K562 (cell line): Measurements from ENCODE around the gene FRMPD2. TPM values are rescaled to one million over a fixed set of nuclear protein-coding genes. Genes with fewer than 3 reads are reported as not detected.

Experiments
- ATAC-seq: fragments of 200-7000 bp; cut with Tn5 transposase; 3 replicates; pipeline ENCODE4 v1.9.1; 2020; ENCODE audit warnings: moderate library complexity
- BruUV-seq: library from RNA; stranded (reverse); fragments of 400-500 nt; replicated peaks from 2 replicates; lab custom pipeline; 2021; lab: Mats Ljungman, UMichigan
- CTCF ChIA-PET: fragments of 300-600 bp; formaldehyde crosslinking; extraction: SDS; loops from one replicate; lab custom pipeline; 2021; ENCODE audit warnings: low intra/inter-chr PET ratio; lab: Yijun Ruan, JAX
- POLR2A ChIA-PET: fragments of 300-600, 350-650 bp; sonication (Branson Sonifier 250); formaldehyde crosslinking; extraction: SDS; loops from one replicate; lab custom pipeline; 2021; ENCODE audit warnings: antibody characterized with exemption, inconsistent platforms; lab: Yijun Ruan, JAX
- DNase-seq, 4 experiments: peaks; one replicate each; pipeline versions ENCODE4 v3.0.0 to v3.0.0-alpha.2; 2011 to 2018; ENCODE audit warnings: low spot score in 3 of 4, mixed read lengths in 3 of 4; ENCODE audit errors: extremely low read depth in 1 of 4
- FAIRE-seq: peaks from 2 replicates; lab custom pipeline; 2011; peaks lifted over from hg19 to GRCh38; lab: Jason Lieb, UNC
- H2AFZ ChIP-seq: 2 replicates; pipeline ENCODE4 v1.6.0; 2011; ENCODE audit warnings: low read depth, low read length, control low read depth, inconsistent platforms
- H3K27ac ChIP-seq: fragments of 200-600 bp; 3 replicates; pipeline ENCODE4 v1.8.0; 2011; ENCODE audit warnings: low read depth, mild to moderate bottlenecking, control low read depth, inconsistent platforms, low read length, moderate library complexity, mixed read lengths; ENCODE audit errors: extremely low read depth
- H3K27me3 ChIP-seq, 2 experiments: fragments of 300-600 bp in 1 of 2; 2 replicates in 1 of 2; 3 replicates in 1 of 2; pipeline versions ENCODE4 v1.6.0 to v1.8.0; 2011; ENCODE audit warnings: inconsistent platforms in 2 of 2, low read length in 2 of 2, mild to moderate bottlenecking in 1 of 2, mixed read lengths in 1 of 2, moderate library complexity in 1 of 2; ENCODE audit not compliant: control insufficient read depth in 2 of 2, insufficient read depth in 2 of 2
- H3K36me3 ChIP-seq: fragments of 300-600 bp; 3 replicates; pipeline ENCODE4 v1.8.0; 2011; ENCODE audit warnings: mild to moderate bottlenecking, low read length, inconsistent platforms; ENCODE audit not compliant: control insufficient read depth, insufficient read depth
- H3K4me1 ChIP-seq, 2 experiments: fragments of 200-600 bp in 1 of 2; replicated peaks in 1 of 2; 2 replicates in 1 of 2; 3 replicates in 1 of 2; pipeline versions ENCODE4 v1.5.1 to v1.8.0; 2011; ENCODE audit warnings: inconsistent platforms in 2 of 2, low read length in 2 of 2, mild to moderate bottlenecking in 1 of 2, mixed read lengths in 1 of 2, moderate library complexity in 1 of 2; ENCODE audit not compliant: control insufficient read depth in 2 of 2, insufficient read depth in 2 of 2
- H3K4me2 ChIP-seq: 2 replicates; pipeline ENCODE4 v1.6.1; 2011; ENCODE audit warnings: low read length, control low read depth, inconsistent platforms, mixed read lengths; ENCODE audit not compliant: insufficient read depth
- H3K4me3 ChIP-seq: fragments of 200-600 bp; sonication (generic), shearing (Covaris generic); 2 replicates; pipeline ENCODE4 v1.5.1; 2016; ENCODE audit warnings: control low read depth, inconsistent platforms
- H3K79me2 ChIP-seq: fragments of 200-600 bp; 3 replicates; pipeline ENCODE4 v1.8.0; 2011; ENCODE audit warnings: low read length, inconsistent platforms; ENCODE audit not compliant: control insufficient read depth, insufficient read depth
- H3K9ac ChIP-seq, 2 experiments: 2 replicates each; pipeline versions ENCODE4 v1.6.0 to v1.6.1; 2011; ENCODE audit warnings: low read depth in 2 of 2, low read length in 2 of 2, control low read depth in 1 of 2, inconsistent platforms in 1 of 2, mild to moderate bottlenecking in 1 of 2, mixed read lengths in 1 of 2; ENCODE audit not compliant: insufficient read depth in 1 of 2
- H3K9me1 ChIP-seq: one replicate; pipeline ENCODE4 v1.6.0; 2011; ENCODE audit warnings: inconsistent platforms, mild to moderate bottlenecking, low read length, moderate library complexity; ENCODE audit not compliant: control insufficient read depth, insufficient read depth
- H3K9me3 ChIP-seq: replicated peaks from 2 replicates; pipeline ENCODE4 v1.5.1; 2011; ENCODE audit warnings: low read depth, low read length, inconsistent platforms; ENCODE audit not compliant: control insufficient read depth, insufficient read depth
- H4K20me1 ChIP-seq: replicated peaks from 2 replicates; pipeline ENCODE4 v1.6.1; 2011; ENCODE audit warnings: low read length, inconsistent platforms, mixed read lengths; ENCODE audit not compliant: control insufficient read depth, insufficient read depth
- EGR1 ChIP-seq: fragments of 450-650 bp; conservative IDR thresholded peaks from 2 replicates; pipeline ENCODE4 v1.6.1; 2017; ENCODE audit warnings: mild to moderate bottlenecking
- ETV1 ChIP-seq: fragments of 450-650 bp; conservative IDR thresholded peaks from 2 replicates; pipeline ENCODE4 v1.6.1; 2016; ENCODE audit warnings: missing genetic modification characterization, control low read depth, low read depth, missing compliant biosample characterization
- FIP1L1 ChIP-seq: fragments of 200-400 bp; formaldehyde crosslinking; IDR thresholded peaks from 2 replicates; pipeline ENCODE4 v1.6.1; 2018; ENCODE audit warnings: mild to moderate bottlenecking, low read depth, low read length; ENCODE audit not compliant: poor library complexity, severe bottlenecking
- KDM1A ChIP-seq, 2 experiments: fragments of 450-650 bp; IDR thresholded peaks; 2 replicates each; pipeline ENCODE4 v1.6.1; 2016; ENCODE audit warnings: mild to moderate bottlenecking in 2 of 2
- KDM5B ChIP-seq: fragments of 200-600 bp; sonication (generic); IDR thresholded peaks from 2 replicates; pipeline ENCODE4 v1.6.1; 2012; ENCODE audit warnings: low read depth, mild to moderate bottlenecking, moderate library complexity, low read length, control low read depth, inconsistent platforms; ENCODE audit not compliant: insufficient replicate concordance
- RB1 ChIP-seq: fragments of 450-650 bp; IDR thresholded peaks from 2 replicates; pipeline ENCODE4 v1.6.1; 2017; ENCODE audit warnings: low read depth, mild to moderate bottlenecking
- RNF2 ChIP-seq: sonication (generic); IDR thresholded peaks from 2 replicates; pipeline ENCODE4 v1.6.1; 2016
- STAG1 ChIP-seq: sonication (generic); formaldehyde crosslinking; IDR thresholded peaks from 2 replicates; pipeline ENCODE4 v1.5.0; 2020; ENCODE audit warnings: missing genetic modification reagents, borderline replicate concordance
- TRIM25 ChIP-seq: fragments of 450-650 bp; IDR thresholded peaks from 2 replicates; pipeline ENCODE4 v1.7.0; 2016; ENCODE audit warnings: borderline replicate concordance
- ZBTB33 ChIP-seq: sonication (generic); formaldehyde crosslinking; IDR thresholded peaks from 2 replicates; pipeline ENCODE4 v1.8.1; 2023; ENCODE audit warnings: mild to moderate bottlenecking, missing genetic modification reagents
- ZKSCAN1 ChIP-seq: fragments of 150-350 bp; IDR thresholded peaks from 2 replicates; pipeline ENCODE4 v1.6.1; 2016; ENCODE audit warnings: low read depth, low read length
- WGBS: fragments of 100-300 bp; shearing (Covaris generic); methylation state at CpG from one replicate; pipeline ENCODE4 v1.1.6; 2016; ENCODE audit warnings: low coverage, mixed read lengths; ENCODE audit not compliant: insufficient coverage; ENCODE audit errors: missing lambda C conversion rate; 5-methylcytosine and 5-hydroxymethylcytosine counted together
- in situ Hi-C: fragments of 300-500 bp; cut with MboI; formaldehyde crosslinking; loops from 4 replicates; pipeline ENCODE4 v1.15.0; 2018; ENCODE audit warnings: inconsistent platforms, mixed read lengths
- intact Hi-C: fragments of 100-400 bp; cut with micrococcal nuclease; formaldehyde crosslinking; loops from 2 replicates; pipeline ENCODE4 v1.14.2; 2022
- polyA plus RNA-seq, 8 experiments: library from polyadenylated mRNA; depleted of rRNA in 4 of 8; stranded (reverse) in 5 of 8; unstranded in 3 of 8; fragments of >200 nt; fragmentation: Nextera tagmentation in 2 of 8; fragmentation: Illumina TruSeq in 1 of 8; extraction: Ambion mirVana in 2 of 8; extraction: Trizol in 1 of 8; gene quantifications; 2 replicates each; pipeline versions ENCODE4 v1.2.1 to v1.2.3, GENCODE V29; 2011 to 2014; ENCODE audit warnings: inconsistent platforms in 1 of 8, missing spikeins in 1 of 8
- total RNA-seq, 7 experiments: library from RNA; depleted of rRNA in 6 of 7; stranded (reverse); fragments of >200 nt in 6 of 7; fragmentation: Illumina TruSeq in 2 of 7; extraction: Trizol in 2 of 7; gene quantifications; 2 replicates each; pipeline versions ENCODE4 v1.2.1 to v1.2.3, GENCODE V29; 2011 to 2021; ENCODE audit warnings: low replicate concordance in 1 of 7

Gene FRMPD2
- total and polyA plus RNA-seq, 9 of the 15 experiments (the other 6 are each of a cell fraction or from before 2014, with no cell fraction given): 0.12 to 0.95 (median 0.33) TPM

- no peaks in the 10 kb centered on the region for H3K79me2 ChIP-seq
- H3K4me1 ChIP-seq: no peaks in the 10 kb centered on the region
- no peaks in the 10 kb centered on the region for H4K20me1 ChIP-seq
- no peak for ATAC-seq
- ChIA-PET CTCF (no interaction called here), POLR2A (no interaction called here)
- in situ Hi-C loops (loop anchor here (5.0 kb wide), 1 partner anchor 301 kb away; no protein-coding TSS in a partner anchor), intact Hi-C loops (no loop called here)
- H3K36me3 ChIP-seq: no peaks in the 10 kb centered on the region
- DNase-seq: no peak
- no peaks in the 10 kb centered on the region for H3K9me1 ChIP-seq
- H3K4me3 ChIP-seq: no peak overlapping the region
- H3K9ac ChIP-seq: no peak overlapping the region
- H2AFZ ChIP-seq: no peak overlapping the region
- H3K9me3 ChIP-seq: no peaks in the 10 kb centered on the region
- H3K27me3 ChIP-seq: peaks cover 0 to 23% of the 10 kb centered on the region in 2 experiments; a peak in 3 of 5 replicates
- H3K4me2 ChIP-seq: no peak overlapping the region
- no TSS peak for BruUV-seq
- 0% methylated on average over 5 of the region's 5 CpGs for WGBS
- H3K27ac ChIP-seq: no peak overlapping the region
- FAIRE-seq: no peak
- TF ChIP-seq FIP1L1: no peak
- TF ChIP-seq ETV1 (tag): no peak
- no peak for TF ChIP-seq RNF2
- TF ChIP-seq KDM1A (IDR thresholded peaks at IDR 0.05): no peak
- no peak for TF ChIP-seq KDM5B
- TF ChIP-seq RB1: no peak
- no peak for TF ChIP-seq ZKSCAN1
- no peak for TF ChIP-seq STAG1
- TF ChIP-seq ZBTB33: no peak
- TF ChIP-seq EGR1: no peak
- TF ChIP-seq TRIM25: no peak
Observed at GRCh38 chr10:48210966-48211365, 63.5 kb downstream of the FRMPD2 start.
